GM21723 (cell line): Measurements from ENCODE around the gene SERPINF2.
"Not testable (repeated sequence)": the region's sequence is repeated elsewhere in the genome, so short reads cannot be mapped to it uniquely, and the experiment has no call there.

Source experiments
- ATAC-seq: cut with Tn5 transposase; IDR thresholded peaks from one replicate; pipeline ENCODE4 v1.9.1; 2021; ENCODE audit warnings: mild to moderate bottlenecking, moderate library complexity; ENCODE audit not compliant: unreplicated experiment

Gene SERPINF2

GRCh38 chr17:1742371-1743087 is at the start of gene SERPINF2:
TSS of gene SERPINF2 (plus strand) at chr17:1742871. CDS start at chr17:1744996, 2,125 bp downstream.
- no peak for ATAC-seq

DNA sequence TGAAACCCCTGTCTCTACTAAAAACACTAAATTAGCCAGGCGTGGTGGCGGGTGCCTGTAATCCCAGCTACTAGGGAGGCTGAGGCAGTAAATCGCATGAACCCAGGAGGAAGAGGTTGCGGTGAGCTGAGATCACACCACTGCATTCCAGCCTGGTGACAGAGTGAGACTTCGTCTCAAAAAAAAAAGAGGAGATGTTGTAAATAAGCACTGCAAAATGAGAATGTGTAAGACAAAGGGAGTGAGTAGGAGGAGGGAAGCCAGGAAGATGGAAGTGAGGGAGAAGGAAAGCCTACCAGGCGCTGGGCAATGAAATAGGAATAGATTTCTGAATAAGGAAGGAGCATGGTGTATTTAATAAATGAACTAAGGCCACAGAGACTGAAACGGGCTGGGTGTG is 49.3 kb upstream of the SERPINF2 start:
- no peak for ATAC-seq

GRCh38 chr17:1695365-1695764 is 47.3 kb upstream of the SERPINF2 start:
- ATAC-seq: no peak

DNA sequence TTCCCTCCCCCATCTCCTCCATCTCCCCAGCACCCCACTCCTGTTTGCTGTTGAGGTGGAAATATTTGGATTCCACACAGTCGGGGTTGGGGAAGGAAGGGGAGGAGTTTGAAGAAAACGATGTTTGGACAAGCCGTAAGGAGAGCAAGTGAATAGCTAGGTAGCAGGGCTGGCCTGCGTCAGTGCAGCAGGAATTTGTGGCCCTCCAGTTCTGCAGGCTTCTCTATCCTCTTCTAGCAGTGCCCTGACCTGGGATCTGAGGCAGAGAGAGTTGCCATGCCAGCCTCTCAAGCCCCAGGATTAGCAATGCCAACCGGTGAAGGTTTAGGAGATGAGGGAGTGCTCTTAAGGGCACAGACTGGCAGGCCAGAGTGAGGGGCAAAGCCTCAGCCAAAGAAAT is 45.0 kb upstream of the SERPINF2 start:
- ATAC-seq: no peak

DNA sequence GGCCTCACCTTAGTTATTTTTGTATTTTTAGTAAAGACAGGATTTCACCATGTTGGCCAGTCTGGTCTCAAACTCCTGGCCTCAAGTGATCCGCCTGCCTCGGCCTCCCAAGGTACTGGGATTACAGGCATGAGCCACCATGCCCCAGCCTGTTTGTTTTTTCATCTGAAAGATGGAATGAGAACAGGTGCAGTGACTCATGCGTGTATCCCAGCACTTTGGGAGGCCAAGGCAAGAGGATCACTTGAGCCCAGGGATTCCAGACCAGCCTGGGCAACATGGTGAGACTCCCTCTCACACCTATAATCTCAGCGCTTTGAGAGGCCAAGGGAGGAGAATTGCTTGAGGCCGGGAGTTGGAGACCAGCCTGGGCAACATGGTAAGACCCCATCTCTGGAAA is 42.8 kb upstream of the SERPINF2 start:
- ATAC-seq: not testable (repeated sequence)

GRCh38 chr17:1703063-1703462 is 39.6 kb upstream of the SERPINF2 start:
- no peak for ATAC-seq

DNA sequence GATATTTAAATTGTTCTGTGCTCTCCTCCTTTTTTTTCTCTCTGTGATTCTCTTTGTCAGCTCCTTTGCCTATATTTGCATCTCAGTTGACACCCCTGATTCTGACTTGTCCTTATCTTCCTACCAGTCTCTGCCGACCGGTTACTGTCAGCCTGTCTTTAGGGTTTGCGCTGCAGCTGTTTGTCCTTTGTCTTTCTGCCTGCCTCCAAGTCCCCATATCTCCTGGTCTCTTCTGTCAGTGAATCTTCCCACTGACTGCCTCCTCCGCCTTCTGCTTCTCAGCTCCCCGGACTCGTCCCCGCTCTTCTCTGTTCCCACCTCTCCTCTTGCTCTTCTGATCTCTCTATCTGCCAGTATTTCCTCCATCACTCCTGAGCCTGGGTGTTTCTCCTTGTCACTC is 37.7 kb upstream of the SERPINF2 start:
- no peak for ATAC-seq

DNA sequence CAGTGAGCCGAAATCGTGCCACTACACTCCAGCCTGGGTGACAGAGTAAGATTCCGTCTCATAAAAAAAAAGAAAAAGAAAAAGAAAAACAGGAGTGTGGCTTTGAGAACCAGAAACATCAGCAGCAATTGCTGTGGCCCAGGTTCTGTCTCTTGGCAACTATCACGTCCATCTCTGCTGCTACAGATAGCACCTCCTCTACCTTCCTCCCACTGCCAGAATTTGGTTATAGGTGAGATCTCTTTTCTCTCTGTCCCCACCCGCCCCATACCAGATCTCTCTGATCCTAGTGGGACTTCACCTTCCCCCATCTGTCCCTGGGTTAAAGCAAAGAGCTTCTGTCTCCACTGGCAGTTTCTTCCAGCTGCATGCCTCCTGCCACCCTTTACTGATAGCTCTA is 35.6 kb upstream of the SERPINF2 start:
- ATAC-seq: no peak

DNA sequence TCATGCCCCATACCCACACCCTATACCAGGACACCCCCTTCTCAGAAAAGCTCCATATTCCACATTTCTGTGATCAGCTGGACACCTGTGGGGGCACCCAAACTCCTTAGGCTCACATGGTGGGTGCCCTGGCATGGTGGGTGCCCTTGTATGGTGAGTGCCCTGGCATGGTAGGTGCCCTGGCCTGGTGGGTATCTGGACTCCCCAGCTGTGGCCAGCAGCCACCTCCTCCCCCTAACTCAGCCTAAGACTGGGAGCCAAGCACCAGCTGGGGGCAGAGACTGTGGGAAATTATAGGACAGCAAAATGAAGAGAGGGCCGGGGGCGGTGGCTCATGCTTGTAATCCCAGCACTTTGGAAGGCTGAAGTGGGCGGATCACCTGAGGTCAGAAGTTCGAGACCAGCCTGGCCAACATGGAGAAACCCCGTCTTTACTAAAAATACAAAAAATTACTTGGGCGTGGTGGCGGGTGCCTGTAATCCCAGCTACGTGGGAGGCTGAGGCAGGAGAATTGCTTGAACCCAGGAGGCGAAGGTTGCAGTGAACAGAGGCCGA is 33.8 kb upstream of the SERPINF2 start:
- ATAC-seq: not testable (repeated sequence)

DNA sequence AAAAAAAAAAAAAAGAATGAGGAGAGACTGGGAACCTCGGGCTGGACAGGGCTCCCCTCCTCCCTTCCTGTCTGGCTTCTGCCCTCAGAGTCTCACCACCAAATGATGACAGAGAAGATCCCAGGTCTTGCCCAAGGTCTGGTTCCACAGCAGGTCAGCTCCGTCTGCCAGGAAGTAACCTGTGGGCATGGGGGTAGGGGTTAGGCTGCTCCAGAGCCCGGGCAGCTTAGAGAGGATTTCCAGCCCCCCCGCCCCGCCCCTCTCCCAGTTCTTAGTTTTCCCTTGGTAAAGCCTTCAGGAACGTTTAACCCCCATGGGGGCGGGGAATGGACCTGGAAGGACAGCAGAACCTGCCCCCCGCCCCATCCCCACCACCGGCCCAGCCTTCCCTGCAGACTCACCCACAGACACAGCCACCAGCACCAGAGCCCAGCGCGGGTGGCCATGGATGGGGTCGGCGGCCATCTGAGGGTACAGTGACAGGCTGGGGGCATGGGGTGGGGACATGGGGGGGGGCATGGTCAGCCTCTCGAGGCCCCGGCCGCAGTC is 33.2 kb upstream of the SERPINF2 start:
- ATAC-seq: no peak

DNA sequence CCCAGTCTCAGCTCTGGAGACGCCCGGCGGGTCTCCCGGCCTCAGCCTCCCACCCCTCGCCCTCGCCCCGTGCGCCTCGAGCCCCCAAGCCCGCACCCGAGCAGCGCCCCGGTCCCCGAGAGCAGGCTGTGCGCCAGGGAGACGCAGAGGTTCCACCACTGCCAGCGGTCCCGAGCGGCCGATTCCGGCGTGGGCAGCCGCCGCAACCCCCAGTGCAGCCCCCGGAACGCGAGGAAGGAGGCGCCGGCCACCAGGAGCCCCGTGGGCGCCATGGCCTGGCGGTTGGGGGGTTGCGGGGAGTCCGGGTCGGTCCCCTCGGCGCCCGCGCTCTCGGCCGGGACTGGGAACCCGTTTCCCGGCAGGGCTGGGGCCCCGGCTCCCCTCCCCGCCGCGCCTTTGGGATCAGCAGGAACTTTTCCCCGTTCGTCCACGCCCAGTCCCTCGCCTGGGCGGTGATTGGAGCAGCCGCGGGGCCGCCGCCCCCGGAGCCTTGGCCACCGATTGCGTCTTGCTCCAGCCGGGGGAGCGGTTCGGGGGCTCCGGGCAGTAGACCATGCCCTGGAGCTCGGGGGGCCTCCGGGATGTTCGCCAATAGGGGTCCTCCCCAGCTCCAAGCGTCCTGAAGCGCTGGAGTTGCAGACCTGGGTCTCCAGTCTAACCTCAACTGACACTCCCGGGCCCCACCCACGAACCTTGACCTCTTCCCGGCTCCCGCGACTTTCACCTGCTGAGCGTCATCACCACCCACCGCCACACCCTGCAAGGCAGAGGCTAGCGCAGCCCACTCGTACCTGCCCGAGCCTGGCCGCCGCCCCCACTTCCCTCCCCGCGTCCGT is 32.5 kb upstream of the SERPINF2 start, which contains the start of gene TLCD2:
TSS of gene TLCD2 (minus strand) at position 407 of the 836 bp plus-strand sequence. CDS start at position 272, 135 bp downstream.
- ATAC-seq: no peak

DNA sequence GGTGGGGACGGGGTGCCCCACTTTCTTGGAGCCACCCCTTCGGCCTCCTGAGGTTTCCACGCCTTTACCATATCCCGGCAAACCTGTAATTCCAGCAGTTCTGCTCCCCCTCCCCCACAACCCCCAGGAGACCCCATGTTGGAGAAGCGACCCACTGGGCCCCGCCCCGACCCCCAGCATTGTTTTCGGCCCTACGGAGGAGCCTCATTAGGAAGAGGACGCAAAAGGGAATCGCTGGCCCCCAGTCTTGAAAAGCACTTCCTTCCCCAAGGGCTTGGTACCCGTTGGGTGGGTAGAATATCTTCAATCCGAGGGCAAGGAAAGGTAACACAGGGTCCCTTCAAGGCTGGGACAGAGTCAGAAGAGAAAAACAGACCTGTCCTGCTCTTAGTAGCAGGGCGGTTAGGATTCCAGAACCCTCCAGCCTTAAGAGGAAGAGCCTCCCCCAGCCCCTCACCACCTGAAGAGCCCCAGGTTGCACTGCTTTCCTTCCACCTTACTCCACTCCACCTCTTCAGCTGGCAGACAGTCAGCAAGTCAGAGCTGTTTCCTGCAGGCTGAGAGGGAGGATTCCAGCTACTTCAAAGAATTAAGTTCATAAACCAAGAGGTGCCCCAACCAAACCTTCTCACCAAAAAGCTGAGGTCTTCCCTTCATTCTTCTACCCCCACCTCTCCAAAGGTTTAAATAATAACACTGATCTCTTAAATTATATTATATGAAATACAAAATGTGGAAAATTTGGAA is 31.7 kb upstream of the SERPINF2 start:
- no peak for ATAC-seq

DNA sequence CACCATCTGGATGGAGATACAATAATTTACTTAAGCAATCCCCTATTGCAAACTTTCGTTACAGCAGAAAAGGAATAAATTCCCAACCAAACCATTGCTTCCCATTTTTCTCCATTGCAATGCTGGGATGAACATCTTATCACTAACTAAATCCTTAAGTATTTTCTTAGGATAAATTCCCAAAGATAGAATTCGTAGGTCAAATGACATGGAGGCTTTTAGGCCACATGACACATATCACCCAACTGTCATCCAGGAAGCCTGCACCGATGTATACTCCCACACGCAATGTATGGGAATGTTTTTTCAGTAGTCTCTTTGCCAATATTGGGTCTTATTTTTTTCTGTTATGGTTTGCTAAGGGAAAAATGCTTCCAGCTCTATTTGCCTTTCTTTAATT is 30.9 kb upstream of the SERPINF2 start:
- no peak for ATAC-seq

GRCh38 chr17:1712271-1712670 is 30.4 kb upstream of the SERPINF2 start:
- ATAC-seq: no peak

DNA sequence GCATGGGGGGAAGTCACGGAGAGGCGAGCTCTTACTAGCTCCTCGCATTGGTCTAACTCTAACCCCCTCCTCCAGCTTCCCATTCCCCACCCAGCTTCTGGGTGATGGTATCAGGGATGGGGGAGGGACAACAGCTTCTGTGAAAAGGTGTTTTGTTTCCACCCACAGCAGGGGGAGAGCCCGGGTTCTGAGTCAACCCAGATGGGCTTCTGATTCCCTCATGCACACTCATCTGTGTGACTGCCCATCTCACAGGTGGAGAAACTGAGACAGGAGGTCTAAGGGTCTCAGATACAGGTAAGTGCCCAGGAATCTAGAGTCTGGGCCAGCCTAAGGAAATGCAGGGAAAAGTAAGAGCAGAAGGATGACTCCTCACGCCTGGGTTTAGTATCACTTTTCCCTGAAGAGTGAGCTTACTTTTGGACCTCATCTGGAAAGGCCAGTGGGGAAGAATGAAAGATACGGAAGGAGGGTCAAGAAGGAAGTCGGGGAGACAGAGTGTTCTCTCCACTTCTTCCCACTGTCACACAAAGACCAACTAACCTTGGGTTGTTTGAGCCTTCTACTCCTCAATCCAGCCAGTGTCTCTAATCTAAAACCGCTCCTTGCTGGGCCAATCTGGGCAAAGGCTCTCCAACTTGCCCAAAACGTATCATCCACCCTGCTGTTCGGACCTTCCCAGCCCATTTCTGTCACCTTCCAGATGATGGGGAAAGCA is 29.4 kb upstream of the SERPINF2 start:
- no peak for ATAC-seq

DNA sequence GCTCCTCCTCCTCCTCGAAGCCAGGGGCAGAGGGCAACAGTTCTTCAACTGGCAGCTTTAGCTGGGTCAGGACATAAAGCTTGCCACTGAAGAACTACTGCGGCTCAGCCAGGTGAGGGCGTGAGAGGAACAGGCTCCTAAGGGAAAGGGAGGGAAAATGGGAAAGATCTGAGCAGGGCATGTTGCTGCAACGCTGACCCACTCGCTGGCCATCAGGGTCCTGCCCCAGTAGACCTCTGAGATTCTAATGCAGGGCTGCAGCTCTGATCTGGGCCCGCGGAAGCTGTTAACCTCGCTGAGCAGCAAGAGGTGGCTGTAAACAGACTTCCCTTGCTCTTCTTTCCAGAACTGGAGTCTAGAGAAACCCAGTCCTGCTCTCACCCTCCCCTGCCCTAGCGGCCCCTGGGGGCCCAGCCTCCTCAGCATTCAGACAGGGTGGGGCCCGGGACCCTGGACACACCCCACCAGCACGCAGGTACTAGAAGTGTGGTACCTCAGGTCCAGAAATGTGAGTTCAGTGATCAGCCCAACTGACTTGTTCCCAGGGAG is 28.7 kb upstream of the SERPINF2 start:
- no peak for ATAC-seq

DNA sequence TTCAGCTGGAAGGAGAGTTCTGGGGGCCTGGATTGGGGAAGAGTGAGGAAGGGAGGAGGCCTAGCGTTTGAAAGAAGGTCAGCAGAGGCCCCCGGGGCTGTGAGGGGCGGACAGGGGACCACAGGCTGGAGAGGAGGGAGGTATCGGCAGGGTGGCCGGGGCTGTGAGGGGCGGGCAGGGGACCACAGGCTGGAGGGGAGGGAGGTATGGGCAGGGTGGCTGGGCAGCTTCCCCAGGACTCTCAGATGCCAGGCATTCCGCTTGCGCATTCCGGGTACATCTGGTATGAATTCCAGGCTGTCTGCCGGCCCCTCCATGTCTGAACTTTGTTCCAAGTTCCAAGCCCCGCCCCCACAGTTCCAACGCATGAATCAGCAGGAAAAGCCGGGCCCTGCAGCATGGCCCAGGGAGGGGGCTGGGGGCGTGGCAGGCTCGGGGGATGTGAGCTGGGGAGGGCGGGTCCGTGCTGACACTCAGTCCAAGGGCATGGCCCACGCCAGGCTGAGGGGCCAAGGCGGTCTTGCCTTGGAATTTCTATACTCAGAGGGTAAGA is 28.2 kb upstream of the SERPINF2 start:
- no peak for ATAC-seq

DNA sequence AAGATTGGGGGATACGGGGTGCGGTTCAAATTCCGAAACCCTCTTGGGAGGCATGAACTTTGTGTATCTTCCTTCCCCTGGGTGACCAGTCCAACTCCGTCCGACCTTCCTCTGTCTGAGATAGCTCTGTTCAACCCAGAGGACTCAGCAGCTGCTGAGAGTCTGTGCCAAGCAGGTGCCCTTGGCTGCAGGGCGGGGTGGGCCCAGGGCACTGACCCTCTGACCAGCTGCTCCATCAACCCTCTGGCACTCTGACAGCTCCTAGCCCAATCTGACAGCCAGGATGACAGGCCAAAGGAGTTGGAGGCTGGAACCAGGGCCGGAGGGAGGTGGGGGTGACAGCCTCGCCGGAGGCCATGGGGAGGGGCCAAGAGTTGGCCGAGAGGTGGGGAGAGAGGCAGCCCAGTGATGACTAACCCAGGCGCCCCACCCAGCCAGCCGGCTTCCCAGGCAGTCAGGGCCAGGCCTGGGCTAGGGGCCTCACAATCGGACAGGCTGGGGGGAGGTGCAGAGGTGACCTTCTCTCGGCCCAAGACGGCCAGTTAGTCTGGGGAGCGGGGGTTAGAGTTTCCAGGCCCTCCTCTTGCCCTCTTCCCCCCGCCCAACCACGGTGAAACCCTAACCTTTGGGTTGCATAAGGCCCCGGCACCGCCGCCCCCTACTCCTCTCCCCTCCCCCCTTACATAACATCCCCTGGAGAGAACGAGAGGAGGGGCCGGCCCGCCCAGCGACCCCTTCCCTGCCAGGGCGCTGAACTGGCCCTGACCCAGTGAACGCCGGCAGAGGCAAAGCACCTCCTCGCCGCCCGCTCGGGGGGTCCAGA is 27.5 kb upstream of the SERPINF2 start:
- no peak for ATAC-seq

DNA sequence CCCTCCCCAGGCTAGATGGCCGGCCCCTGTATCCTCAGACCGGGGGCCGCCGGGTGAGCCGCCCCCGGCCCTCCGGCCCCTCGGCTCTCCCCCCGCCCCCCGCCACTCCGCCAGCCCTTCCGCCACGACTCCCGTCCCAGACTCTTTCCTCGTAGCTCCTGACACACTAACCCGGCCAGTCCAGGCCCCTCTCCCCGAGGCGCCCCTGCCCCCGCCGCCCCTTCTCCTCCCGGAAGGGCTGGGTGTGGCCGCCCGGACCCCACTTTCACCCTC is 26.9 kb upstream of the SERPINF2 start:
- no peak for ATAC-seq
